ENCODE data around the gene TSHB.

DNA sequence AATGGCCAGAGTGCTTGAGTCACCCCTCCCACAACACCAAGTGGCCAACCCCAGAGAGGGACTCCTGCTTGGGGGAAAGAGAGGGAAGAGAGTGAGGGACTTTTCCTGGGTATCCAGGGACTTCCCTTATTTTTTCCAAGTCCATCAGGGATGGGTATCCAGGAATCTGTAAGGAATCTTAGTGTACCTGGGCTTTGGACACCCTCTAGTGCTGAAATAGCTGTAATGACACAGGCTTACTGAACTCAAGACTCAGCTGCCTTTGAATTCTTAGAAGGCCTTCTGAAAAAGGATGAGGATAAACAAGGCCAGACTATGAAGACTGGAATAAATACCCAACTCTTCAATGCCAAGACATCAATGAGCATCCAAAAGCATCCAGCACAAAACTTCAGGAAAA is 12.0 kb downstream of the TSHB start:
- TF ChIP-seq SUZ12 (IDR thresholded peaks at IDR 0.05; ENCODE audit: extremely low read depth, insufficient read depth, insufficient read length) (no peak), ZNF274 (IDR thresholded peaks at IDR 0.05; ENCODE audit: low read depth, low read length) (no peak)

Data from NT2/D1 (cell line).